Coronary artery (tissue), 2 donors: ENCODE data around the gene OMG.

ENCODE experiments used
- DNase-seq: peaks from one replicate; pipeline ENCODE4 v3.0.0-alpha.2; 2017; ENCODE audit warnings: low spot score
- H3K27ac ChIP-seq, 2 donors: fragments of 200-600 bp; sonication (generic); one replicate each; pipeline ENCODE4 v1.5.1; 2016 to 2019
- H3K4me3 ChIP-seq: fragments of 200-600 bp; sonication (generic); 2 replicates; pipeline ENCODE4 v1.5.1; 2016; ENCODE audit warnings: mild to moderate bottlenecking, moderate library complexity
- CTCF ChIP-seq: fragments of 200-600 bp; sonication (generic); IDR thresholded peaks from one replicate; pipeline ENCODE4 v1.5.1; 2019; ENCODE audit warnings: antibody characterized with exemption

OMG gene

GRCh38 chr17:31250229-31250628, 46.8 kb downstream of the OMG start:
- TF ChIP-seq CTCF, result no peak
- H3K27ac ChIP-seq, result no peak overlapping the region
- no peak overlapping the region for H3K4me3 ChIP-seq
- no peak for DNase-seq

GRCh38 chr17:31249835-31250141, 47.3 kb downstream of the OMG start:
- Histone ChIP-seq H3K4me3 (no peak overlapping the region), H3K27ac (no peak overlapping the region)
- no peak for TF ChIP-seq CTCF
- no peak for DNase-seq

- DNase-seq, result no peak
- TF ChIP-seq CTCF, result no peak
- Histone ChIP-seq H3K4me3 (no peak overlapping the region), H3K27ac (no peak overlapping the region)
These were observed 47.8 kb downstream of the OMG start for GRCh38 chr17:31248986-31249834.
